ENCODE measurements around the gene ATP5PD. TPM values are rescaled to one million over a fixed set of nuclear protein-coding genes. Genes with fewer than 3 reads are reported as not detected.

ATP5PD gene
- total RNA-seq, 1 experiment from 2014 or later = 344 TPM

DNA sequence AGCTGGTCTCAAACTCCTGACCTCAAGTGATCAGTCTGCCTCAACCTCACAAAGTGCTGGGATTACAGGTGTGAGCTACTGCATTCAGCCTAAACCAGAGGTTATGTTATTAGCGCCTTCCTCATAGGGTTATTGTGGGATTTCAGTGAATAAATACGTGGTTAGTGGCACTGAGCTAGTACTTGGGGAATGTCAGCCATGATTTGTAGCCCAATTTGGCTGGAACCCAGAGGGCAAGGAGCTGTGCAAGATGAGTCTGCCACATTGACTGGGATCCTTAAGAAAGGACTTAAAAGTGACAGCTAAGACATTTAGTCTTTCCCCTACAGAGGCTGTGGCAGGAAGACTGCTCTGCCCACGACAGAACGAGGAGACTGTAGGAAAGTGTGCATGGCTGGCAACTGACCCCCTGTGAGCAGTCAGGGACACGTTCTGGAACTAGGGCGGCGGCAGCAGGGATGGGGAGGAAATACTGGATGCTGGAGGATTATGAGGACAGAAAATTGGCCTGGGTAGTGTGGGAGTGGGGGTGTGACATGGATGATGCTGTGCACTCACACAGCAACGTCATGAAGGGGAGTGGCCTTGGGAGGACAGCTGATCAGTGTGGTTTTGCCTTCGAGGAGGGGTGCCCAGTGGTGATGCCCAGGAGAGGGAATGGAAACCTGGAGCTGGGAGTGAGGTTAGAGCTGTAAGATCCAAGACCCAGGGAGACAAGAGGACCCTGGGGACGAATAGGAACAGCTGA, 14.6 kb downstream of the ATP5PD start:
- Mint-ChIP-seq H3K9me3 (peaks cover 25 to 33% of the 10 kb centered on the region in 2 experiments), H3K36me3 (ENCODE audit: insufficient read depth in 1 of 3, low read depth in 3 of 3) (peaks cover 6 to 22% (median 15%) of the 10 kb centered on the region in 3 experiments; a peak in 6 of 7 replicates), H3K27ac (peak overlapping the region in 1 of 3 experiments; percentile 78; a peak in 1 of 7 replicates), H3K4me1 (peaks cover 15 to 22% of the 10 kb centered on the region in 2 experiments), H3K27me3 (ENCODE audit: low read depth) (peaks cover 20% of the 10 kb centered on the region), H3K4me3 (peak overlapping the region; percentile 96 to 98)
- no peaks in the 10 kb centered on the region for H3K79me2 ChIP-seq (ENCODE audit: insufficient read depth, low read length)
- H2BK20ac ChIP-seq (ENCODE audit: low read depth, low read length, poor library complexity, severe bottlenecking) = no peak overlapping the region
- no peak overlapping the region for H4K8ac ChIP-seq (replicated peaks; ENCODE audit: insufficient read length, low read depth, low read length)
- H3K18ac ChIP-seq (ENCODE audit: insufficient read length, low read depth, low read length) = no peak overlapping the region
- DNase-seq = peak; percentile 68
- no peak overlapping the region for H3T11ph ChIP-seq (ENCODE audit: low read length)
- H2BK120ac ChIP-seq (ENCODE audit: low read depth, low read length, poor library complexity, severe bottlenecking) = no peak overlapping the region
- TF ChIP-seq, protein P1, sequence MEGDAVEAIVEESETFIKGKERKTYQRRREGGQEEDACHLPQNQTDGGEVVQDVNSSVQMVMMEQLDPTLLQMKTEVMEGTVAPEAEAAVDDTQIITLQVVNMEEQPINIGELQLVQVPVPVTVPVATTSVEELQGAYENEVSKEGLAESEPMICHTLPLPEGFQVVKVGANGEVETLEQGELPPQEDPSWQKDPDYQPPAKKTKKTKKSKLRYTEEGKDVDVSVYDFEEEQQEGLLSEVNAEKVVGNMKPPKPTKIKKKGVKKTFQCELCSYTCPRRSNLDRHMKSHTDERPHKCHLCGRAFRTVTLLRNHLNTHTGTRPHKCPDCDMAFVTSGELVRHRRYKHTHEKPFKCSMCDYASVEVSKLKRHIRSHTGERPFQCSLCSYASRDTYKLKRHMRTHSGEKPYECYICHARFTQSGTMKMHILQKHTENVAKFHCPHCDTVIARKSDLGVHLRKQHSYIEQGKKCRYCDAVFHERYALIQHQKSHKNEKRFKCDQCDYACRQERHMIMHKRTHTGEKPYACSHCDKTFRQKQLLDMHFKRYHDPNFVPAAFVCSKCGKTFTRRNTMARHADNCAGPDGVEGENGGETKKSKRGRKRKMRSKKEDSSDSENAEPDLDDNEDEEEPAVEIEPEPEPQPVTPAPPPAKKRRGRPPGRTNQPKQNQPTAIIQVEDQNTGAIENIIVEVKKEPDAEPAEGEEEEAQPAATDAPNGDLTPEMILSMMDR (conservative IDR thresholded peaks at IDR 0.05) = no peak
- H3K14ac ChIP-seq (ENCODE audit: insufficient read depth, low read length) = no peak overlapping the region
- H4K20me1 ChIP-seq (ENCODE audit: control insufficient read depth, insufficient read depth, insufficient read length) = no peaks in the 10 kb centered on the region
- H2BK5ac ChIP-seq (ENCODE audit: insufficient read length, low read length) = no peak overlapping the region
- H3K56ac ChIP-seq (ENCODE audit: insufficient read length, low read depth, low read length) = no peak overlapping the region
- no peaks in the 10 kb centered on the region for H3K9me3 ChIP-seq (ENCODE audit: control insufficient read depth, low read depth, low read length)
- H3K23ac ChIP-seq (ENCODE audit: insufficient read length, low read depth, low read length) = no peak overlapping the region
- no peak overlapping the region for H2BK12ac ChIP-seq (ENCODE audit: insufficient read length, low read depth, low read length)
- H4K5ac ChIP-seq (ENCODE audit: insufficient read length, low read depth, low read length) = no peak overlapping the region
- peak overlapping the region; percentile 53 for H3K4me2 ChIP-seq (ENCODE audit: insufficient read depth, insufficient read length, low read length)
- no peak overlapping the region for H2AFZ ChIP-seq (ENCODE audit: low read length)
- H3K4me1 ChIP-seq (ENCODE audit: insufficient read depth, low read length) = no peaks in the 10 kb centered on the region; the same call in 1 of the 2 replicates
- H4K91ac ChIP-seq (ENCODE audit: insufficient read length, low read depth, low read length) = no peak overlapping the region
- WGBS (ENCODE audit: extremely low coverage, insufficient read length, low lambda C conversion rate) = no CpG with 5 or more reads among the region's 10 CpGs
- no peaks in the 10 kb centered on the region for H3K27me3 ChIP-seq (ENCODE audit: insufficient read depth, low read length)
- no peak overlapping the region for H3K4ac ChIP-seq (ENCODE audit: low read depth, low read length)
- H3K9ac ChIP-seq (ENCODE audit: extremely low read depth, insufficient read length, low read length) = no peak overlapping the region
- H2BK15ac ChIP-seq (ENCODE audit: low read depth, low read length) = no peak overlapping the region
- H3K23me2 ChIP-seq (ENCODE audit: insufficient read length, low read depth, low read length, poor library complexity, severe bottlenecking) = peaks cover 3% of the 10 kb centered on the region
- H3K79me1 ChIP-seq (ENCODE audit: insufficient read depth, low read depth, low read length, poor library complexity, severe bottlenecking) = no peaks in the 10 kb centered on the region
- no peak overlapping the region for H3K27ac ChIP-seq (ENCODE audit: insufficient read length, low read depth, low read length)
- H2AK5ac ChIP-seq (ENCODE audit: insufficient read length, low read length) = no peak overlapping the region
